SK-N-SH (cell line): ENCODE results near the gene ZBTB3. TPM values are rescaled to one million over a fixed set of nuclear protein-coding genes. Genes with fewer than 3 reads are reported as not detected.

Experiments
- CTCF ChIA-PET: fragments of 300-600, 350-600 bp; formaldehyde crosslinking; extraction: SDS; loops from one replicate; lab custom pipeline; 2021; lab: Yijun Ruan, JAX
- POLR2A ChIA-PET: fragments of 350-600 bp; sonication (Branson Sonifier 250); formaldehyde crosslinking; extraction: SDS; loops from one replicate; lab custom pipeline; 2020; ENCODE audit warnings: antibody characterized with exemption, inconsistent platforms; lab: Yijun Ruan, JAX
- DNase-seq: peaks from one replicate; pipeline ENCODE4 v3.0.0; 2012
- H2AFZ ChIP-seq: fragments of 200-600 bp; sonication (generic); 2 replicates; pipeline ENCODE4 v1.8.1; 2016; ENCODE audit warnings: antibody characterized with exemption, mild to moderate bottlenecking, low read depth
- H3F3A ChIP-seq: fragments of 200-600 bp; sonication (generic); replicated peaks from 2 replicates; pipeline ENCODE3; 2016; ENCODE audit warnings: antibody characterized with exemption, mild to moderate bottlenecking; ENCODE audit not compliant: insufficient read depth
- H3K27ac ChIP-seq, 2 experiments: fragments of 200-500 bp in 1 of 2; fragments of 200-600 bp in 1 of 2; sonication (Bioruptor generic) in 1 of 2; sonication (generic), shearing (Covaris generic) in 1 of 2; 2 replicates each; pipeline versions ENCODE4 v1.5.1 to v1.6.1; 2014 to 2016; ENCODE audit warnings: low read depth in 2 of 2, inconsistent platforms in 1 of 2, low read length in 1 of 2, mild to moderate bottlenecking in 1 of 2, mixed read lengths in 1 of 2
- H3K27me3 ChIP-seq: fragments of 200-600 bp; sonication (generic), shearing (Covaris generic); 2 replicates; pipeline ENCODE4 v1.6.1; 2016; ENCODE audit warnings: mixed run types; ENCODE audit not compliant: insufficient read depth
- H3K36me3 ChIP-seq, 2 experiments: fragments of 200-500 bp in 1 of 2; fragments of 200-600 bp in 1 of 2; sonication (Bioruptor generic) in 1 of 2; sonication (generic) in 1 of 2; replicated peaks in 1 of 2; 2 replicates each; pipeline versions ENCODE3 to v1.5.1; 2014 to 2016; ENCODE audit warnings: low read length in 1 of 2, mild to moderate bottlenecking in 1 of 2; ENCODE audit not compliant: insufficient read depth in 2 of 2, control insufficient read depth in 1 of 2
- H3K4me1 ChIP-seq, 2 experiments: fragments of 200-500 bp in 1 of 2; fragments of 200-600 bp in 1 of 2; sonication (Bioruptor generic) in 1 of 2; sonication (generic), shearing (Covaris generic) in 1 of 2; 2 replicates each; pipeline versions ENCODE4 v1.5.1 to v1.6.1; 2014 to 2016; ENCODE audit warnings: low read depth in 1 of 2, low read length in 1 of 2, mixed run types in 1 of 2; ENCODE audit not compliant: insufficient read depth in 2 of 2, control insufficient read depth in 1 of 2
- H3K4me2 ChIP-seq: fragments of 200-600 bp; sonication (generic), shearing (Covaris generic); 2 replicates; pipeline ENCODE4 v1.6.1; 2017; ENCODE audit warnings: mixed run types
- H3K4me3 ChIP-seq, 2 experiments: fragments of 200-500 bp in 1 of 2; fragments of 200-600 bp in 1 of 2; sonication (Bioruptor generic) in 1 of 2; sonication (generic), shearing (Covaris generic) in 1 of 2; 2 replicates each; pipeline versions ENCODE4 v1.5.1 to v1.8.1; 2014 to 2016; ENCODE audit warnings: low read depth in 2 of 2, inconsistent platforms in 1 of 2, low read length in 1 of 2, mild to moderate bottlenecking in 1 of 2, mixed read lengths in 1 of 2, moderate library complexity in 1 of 2
- H3K79me2 ChIP-seq: fragments of 200-600 bp; sonication (generic); 2 replicates; pipeline ENCODE4 v1.8.1; 2017; ENCODE audit warnings: mild to moderate bottlenecking; ENCODE audit not compliant: insufficient read depth
- H3K9ac ChIP-seq: fragments of 200-600 bp; sonication (generic); 2 replicates; pipeline ENCODE4 v1.6.1; 2017; ENCODE audit warnings: mixed run types
- H3K9me2 ChIP-seq: fragments of 200-600 bp; sonication (generic); 2 replicates; pipeline ENCODE4 v1.6.1; 2017; ENCODE audit warnings: mixed run types
- H3K9me3 ChIP-seq: fragments of 200-600 bp; sonication (generic); 2 replicates; pipeline ENCODE4 v1.6.1; 2017; ENCODE audit warnings: mixed run types, mild to moderate bottlenecking, moderate library complexity
- H4K20me1 ChIP-seq: fragments of 200-600 bp; sonication (generic); 2 replicates; pipeline ENCODE4 v1.6.1; 2017; ENCODE audit warnings: mild to moderate bottlenecking, mixed run types; ENCODE audit not compliant: insufficient read depth
- CHD2 ChIP-seq: fragments of 150-350 bp; IDR thresholded peaks from 2 replicates; pipeline ENCODE4 v1.6.1; 2018; ENCODE audit warnings: low read length; ENCODE audit not compliant: partially characterized antibody
- ELF1 ChIP-seq: IDR thresholded peaks from 2 replicates; pipeline ENCODE4 v1.4.0; 2012
- EP300 ChIP-seq, 2 experiments: IDR thresholded peaks; 2 replicates each; pipeline versions ENCODE4 v1.4.0 to v1.6.1; 2012; ENCODE audit warnings: borderline replicate concordance in 1 of 2, low read depth in 1 of 2, low read length in 1 of 2
- EZH2phosphoT487 ChIP-seq: fragments of 200-600 bp; sonication (generic); IDR thresholded peaks from 2 replicates; pipeline ENCODE4 v1.6.1; 2017; ENCODE audit warnings: low read depth, mixed run types, mild to moderate bottlenecking, antibody characterized with exemption, moderate library complexity, borderline replicate concordance
- FOSL2 ChIP-seq: IDR thresholded peaks from 2 replicates; pipeline ENCODE4 v1.4.0; 2012; ENCODE audit warnings: low read depth, mild to moderate bottlenecking, moderate library complexity, borderline replicate concordance
- FOXJ3 ChIP-seq: sonication (generic); formaldehyde crosslinking; IDR thresholded peaks from 2 replicates; pipeline ENCODE4 v1.5.1; 2020; ENCODE audit warnings: mild to moderate bottlenecking, missing genetic modification reagents
- FOXM1 ChIP-seq: IDR thresholded peaks from 2 replicates; pipeline ENCODE4 v1.4.0; 2012; ENCODE audit warnings: low read depth, mild to moderate bottlenecking
- GABPA ChIP-seq: IDR thresholded peaks from 2 replicates; pipeline ENCODE4 v1.4.0; 2012; ENCODE audit warnings: low read depth, mild to moderate bottlenecking
- JUND ChIP-seq: IDR thresholded peaks from 2 replicates; pipeline ENCODE4 v1.4.0; 2012
- MXI1 ChIP-seq: IDR thresholded peaks from 2 replicates; pipeline ENCODE4 v1.6.1; 2012; ENCODE audit warnings: mild to moderate bottlenecking, low read depth, low read length, improper control_type of control experiment
- NFIC ChIP-seq: IDR thresholded peaks from 2 replicates; pipeline ENCODE4 v1.4.0; 2012; ENCODE audit warnings: borderline replicate concordance
- NRF1 ChIP-seq: IDR thresholded peaks from 2 replicates; pipeline ENCODE4 v1.6.1; 2012; ENCODE audit warnings: low read depth, mild to moderate bottlenecking, low read length
- PBX3 ChIP-seq: IDR thresholded peaks from 2 replicates; pipeline ENCODE4; 2012
- SIN3A ChIP-seq: IDR thresholded peaks from 2 replicates; pipeline ENCODE4 v1.6.1; 2012; ENCODE audit warnings: low read depth, mild to moderate bottlenecking, low read length, moderate library complexity, borderline replicate concordance
- YY1 ChIP-seq: IDR thresholded peaks from 2 replicates; pipeline ENCODE4 v1.4.0; 2012; ENCODE audit warnings: low read depth, mild to moderate bottlenecking
- WGBS: methylation state at CpG from one replicate; pipeline ENCODE4 v1.1.6; 2017; ENCODE audit warnings: low lambda C conversion rate; 5-methylcytosine and 5-hydroxymethylcytosine counted together
- polyA plus RNA-seq, 3 experiments: library from polyadenylated mRNA; depleted of rRNA; stranded (reverse); fragments of >200 nt; gene quantifications; 2 replicates each; pipeline ENCODE4 v1.2.3, GENCODE V29; 2012
- TF ChIP-seq, protein P1 (sequence below): fragments of 150-350 bp; IDR thresholded peaks from 2 replicates; pipeline ENCODE4 v1.6.1; 2017; ENCODE audit warnings: antibody characterized with exemption, low read length, low read depth, borderline replicate concordance
- TF ChIP-seq, protein P2 (sequence below): IDR thresholded peaks from 2 replicates; pipeline ENCODE4 v1.4.0; 2012; ENCODE audit warnings: low read depth
- TF ChIP-seq, protein P3 (sequence below): IDR thresholded peaks from 2 replicates; pipeline ENCODE4 v1.4.0; 2012; ENCODE audit warnings: low read depth, borderline replicate concordance
- TF ChIP-seq, protein P4 (sequence below): IDR thresholded peaks from 2 replicates; pipeline ENCODE4 v1.6.1; 2012; ENCODE audit warnings: mild to moderate bottlenecking, low read depth, low read length, moderate library complexity
- TF ChIP-seq, protein P5 (sequence below): fragments of 150-350 bp; IDR thresholded peaks from 2 replicates; pipeline ENCODE4 v1.6.1; 2016; ENCODE audit warnings: mild to moderate bottlenecking, low read depth, low read length
- TF ChIP-seq, protein P6 (sequence below): fragments of 200-600 bp; sonication (generic); IDR thresholded peaks from 2 replicates; pipeline ENCODE4 v1.6.1; 2017; ENCODE audit warnings: antibody characterized with exemption, mild to moderate bottlenecking, moderate library complexity

Gene ZBTB3
- polyA plus RNA-seq, 1 of the 3 experiments (the other 2 are of a cell fraction) = 2.1 TPM

GRCh38 chr11:62727872-62728170, 26.1 kb downstream of the ZBTB3 start:
- Histone ChIP-seq H3K9me3 (no peaks in the 10 kb centered on the region), H4K20me1 (peaks cover 36% of the 10 kb centered on the region), H3K4me3 (peak overlapping the region; percentile 89 to 92), H2AFZ (peak overlapping the region; percentile 99), H3K36me3 (peaks cover 21 to 33% of the 10 kb centered on the region in 2 experiments), H3K4me2 (peak overlapping the region; percentile 93), H3K4me1 (peaks cover 12 to 21% of the 10 kb centered on the region in 2 experiments; a peak in 3 of 4 replicates), H3K27ac (peak overlapping the region; percentile 99), H3K9ac (peak overlapping the region; percentile 88), H3F3A (peaks cover 31% of the 10 kb centered on the region), H3K27me3 (no peaks in the 10 kb centered on the region), H3K9me2 (no peaks in the 10 kb centered on the region), H3K79me2 (peaks cover 84% of the 10 kb centered on the region)
- DNase-seq = peak; percentile 83
- ChIA-PET CTCF (interaction anchor here (1.2 to 2.3 kb wide), 6 partner anchors 12 to 59 kb away, joined by 3 to 8 read pairs (median 4); partner anchors contain the start of genes BSCL2 and POLR2G), POLR2A (interaction anchor here (0.8 to 4.5 kb wide), 15 partner anchors 18 to 162 kb away, joined by 3 to 33 read pairs (median 10); partner anchors contain the start of genes B3GAT3, C11orf98, CSKMT and LBHD1)
- under 1% methylated on average over 20 of the region's 20 CpGs for WGBS
- no peak for TF ChIP-seq ELF1
- TF ChIP-seq NFIC = no peak
- TF ChIP-seq, protein P1, sequence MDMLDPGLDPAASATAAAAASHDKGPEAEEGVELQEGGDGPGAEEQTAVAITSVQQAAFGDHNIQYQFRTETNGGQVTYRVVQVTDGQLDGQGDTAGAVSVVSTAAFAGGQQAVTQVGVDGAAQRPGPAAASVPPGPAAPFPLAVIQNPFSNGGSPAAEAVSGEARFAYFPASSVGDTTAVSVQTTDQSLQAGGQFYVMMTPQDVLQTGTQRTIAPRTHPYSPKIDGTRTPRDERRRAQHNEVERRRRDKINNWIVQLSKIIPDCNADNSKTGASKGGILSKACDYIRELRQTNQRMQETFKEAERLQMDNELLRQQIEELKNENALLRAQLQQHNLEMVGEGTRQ = no peak
- no peak for TF ChIP-seq EZH2phosphoT487
- TF ChIP-seq YY1 = no peak
- TF ChIP-seq PBX3 = no peak
- TF ChIP-seq GABPA = no peak
- TF ChIP-seq, protein P2, sequence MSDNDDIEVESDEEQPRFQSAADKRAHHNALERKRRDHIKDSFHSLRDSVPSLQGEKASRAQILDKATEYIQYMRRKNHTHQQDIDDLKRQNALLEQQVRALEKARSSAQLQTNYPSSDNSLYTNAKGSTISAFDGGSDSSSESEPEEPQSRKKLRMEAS = no peak
- TF ChIP-seq, protein P3, sequence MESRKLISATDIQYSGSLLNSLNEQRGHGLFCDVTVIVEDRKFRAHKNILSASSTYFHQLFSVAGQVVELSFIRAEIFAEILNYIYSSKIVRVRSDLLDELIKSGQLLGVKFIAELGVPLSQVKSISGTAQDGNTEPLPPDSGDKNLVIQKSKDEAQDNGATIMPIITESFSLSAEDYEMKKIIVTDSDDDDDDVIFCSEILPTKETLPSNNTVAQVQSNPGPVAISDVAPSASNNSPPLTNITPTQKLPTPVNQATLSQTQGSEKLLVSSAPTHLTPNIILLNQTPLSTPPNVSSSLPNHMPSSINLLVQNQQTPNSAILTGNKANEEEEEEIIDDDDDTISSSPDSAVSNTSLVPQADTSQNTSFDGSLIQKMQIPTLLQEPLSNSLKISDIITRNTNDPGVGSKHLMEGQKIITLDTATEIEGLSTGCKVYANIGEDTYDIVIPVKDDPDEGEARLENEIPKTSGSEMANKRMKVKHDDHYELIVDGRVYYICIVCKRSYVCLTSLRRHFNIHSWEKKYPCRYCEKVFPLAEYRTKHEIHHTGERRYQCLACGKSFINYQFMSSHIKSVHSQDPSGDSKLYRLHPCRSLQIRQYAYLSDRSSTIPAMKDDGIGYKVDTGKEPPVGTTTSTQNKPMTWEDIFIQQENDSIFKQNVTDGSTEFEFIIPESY = no peak
- TF ChIP-seq, protein P4, sequence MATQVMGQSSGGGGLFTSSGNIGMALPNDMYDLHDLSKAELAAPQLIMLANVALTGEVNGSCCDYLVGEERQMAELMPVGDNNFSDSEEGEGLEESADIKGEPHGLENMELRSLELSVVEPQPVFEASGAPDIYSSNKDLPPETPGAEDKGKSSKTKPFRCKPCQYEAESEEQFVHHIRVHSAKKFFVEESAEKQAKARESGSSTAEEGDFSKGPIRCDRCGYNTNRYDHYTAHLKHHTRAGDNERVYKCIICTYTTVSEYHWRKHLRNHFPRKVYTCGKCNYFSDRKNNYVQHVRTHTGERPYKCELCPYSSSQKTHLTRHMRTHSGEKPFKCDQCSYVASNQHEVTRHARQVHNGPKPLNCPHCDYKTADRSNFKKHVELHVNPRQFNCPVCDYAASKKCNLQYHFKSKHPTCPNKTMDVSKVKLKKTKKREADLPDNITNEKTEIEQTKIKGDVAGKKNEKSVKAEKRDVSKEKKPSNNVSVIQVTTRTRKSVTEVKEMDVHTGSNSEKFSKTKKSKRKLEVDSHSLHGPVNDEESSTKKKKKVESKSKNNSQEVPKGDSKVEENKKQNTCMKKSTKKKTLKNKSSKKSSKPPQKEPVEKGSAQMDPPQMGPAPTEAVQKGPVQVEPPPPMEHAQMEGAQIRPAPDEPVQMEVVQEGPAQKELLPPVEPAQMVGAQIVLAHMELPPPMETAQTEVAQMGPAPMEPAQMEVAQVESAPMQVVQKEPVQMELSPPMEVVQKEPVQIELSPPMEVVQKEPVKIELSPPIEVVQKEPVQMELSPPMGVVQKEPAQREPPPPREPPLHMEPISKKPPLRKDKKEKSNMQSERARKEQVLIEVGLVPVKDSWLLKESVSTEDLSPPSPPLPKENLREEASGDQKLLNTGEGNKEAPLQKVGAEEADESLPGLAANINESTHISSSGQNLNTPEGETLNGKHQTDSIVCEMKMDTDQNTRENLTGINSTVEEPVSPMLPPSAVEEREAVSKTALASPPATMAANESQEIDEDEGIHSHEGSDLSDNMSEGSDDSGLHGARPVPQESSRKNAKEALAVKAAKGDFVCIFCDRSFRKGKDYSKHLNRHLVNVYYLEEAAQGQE = no peak
- TF ChIP-seq EP300 (IDR thresholded peaks at IDR 0.05; ENCODE audit: borderline replicate concordance in 1 of 2, low read depth in 1 of 2, low read length in 1 of 2) = peak in 1 of 2 experiments; percentile 13; a peak in 3 of 4 replicates
- TF ChIP-seq CHD2 = no peak
- TF ChIP-seq FOXJ3 (CRISPR knock-in tag) = no peak
- TF ChIP-seq JUND = no peak
- no peak for TF ChIP-seq MXI1
- TF ChIP-seq FOSL2 = no peak
- TF ChIP-seq SIN3A = no peak
- peak; percentile 39; the same call in 1 of the 2 replicates for TF ChIP-seq NRF1
- TF ChIP-seq FOXM1 = peak; percentile 78; the same call in 1 of the 2 replicates
- TF ChIP-seq, protein P5, sequence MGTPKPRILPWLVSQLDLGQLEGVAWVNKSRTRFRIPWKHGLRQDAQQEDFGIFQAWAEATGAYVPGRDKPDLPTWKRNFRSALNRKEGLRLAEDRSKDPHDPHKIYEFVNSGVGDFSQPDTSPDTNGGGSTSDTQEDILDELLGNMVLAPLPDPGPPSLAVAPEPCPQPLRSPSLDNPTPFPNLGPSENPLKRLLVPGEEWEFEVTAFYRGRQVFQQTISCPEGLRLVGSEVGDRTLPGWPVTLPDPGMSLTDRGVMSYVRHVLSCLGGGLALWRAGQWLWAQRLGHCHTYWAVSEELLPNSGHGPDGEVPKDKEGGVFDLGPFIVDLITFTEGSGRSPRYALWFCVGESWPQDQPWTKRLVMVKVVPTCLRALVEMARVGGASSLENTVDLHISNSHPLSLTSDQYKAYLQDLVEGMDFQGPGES = peak; percentile 65
- TF ChIP-seq, protein P6, sequence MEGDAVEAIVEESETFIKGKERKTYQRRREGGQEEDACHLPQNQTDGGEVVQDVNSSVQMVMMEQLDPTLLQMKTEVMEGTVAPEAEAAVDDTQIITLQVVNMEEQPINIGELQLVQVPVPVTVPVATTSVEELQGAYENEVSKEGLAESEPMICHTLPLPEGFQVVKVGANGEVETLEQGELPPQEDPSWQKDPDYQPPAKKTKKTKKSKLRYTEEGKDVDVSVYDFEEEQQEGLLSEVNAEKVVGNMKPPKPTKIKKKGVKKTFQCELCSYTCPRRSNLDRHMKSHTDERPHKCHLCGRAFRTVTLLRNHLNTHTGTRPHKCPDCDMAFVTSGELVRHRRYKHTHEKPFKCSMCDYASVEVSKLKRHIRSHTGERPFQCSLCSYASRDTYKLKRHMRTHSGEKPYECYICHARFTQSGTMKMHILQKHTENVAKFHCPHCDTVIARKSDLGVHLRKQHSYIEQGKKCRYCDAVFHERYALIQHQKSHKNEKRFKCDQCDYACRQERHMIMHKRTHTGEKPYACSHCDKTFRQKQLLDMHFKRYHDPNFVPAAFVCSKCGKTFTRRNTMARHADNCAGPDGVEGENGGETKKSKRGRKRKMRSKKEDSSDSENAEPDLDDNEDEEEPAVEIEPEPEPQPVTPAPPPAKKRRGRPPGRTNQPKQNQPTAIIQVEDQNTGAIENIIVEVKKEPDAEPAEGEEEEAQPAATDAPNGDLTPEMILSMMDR = no peak
